HG03575 (cell line): Measurements from ENCODE around the gene POLD2.

Experiments used
- ATAC-seq: cut with Tn5 transposase; IDR thresholded peaks from one replicate; pipeline ENCODE4 v1.9.1; 2021; ENCODE audit not compliant: unreplicated experiment, insufficient number of reproducible peaks, low FRiP score; ENCODE audit errors: extremely low read depth

Gene POLD2

GRCh38 chr7:44153948-44154335 is 30.6 kb upstream of the POLD2 start:
- no peak for ATAC-seq

GRCh38 chr7:44152971-44153947 is 29.9 kb upstream of the POLD2 start:
- no peak for ATAC-seq

- no peak for ATAC-seq
Observed at GRCh38 chr7:44151956-44152355, 28.6 kb upstream of the POLD2 start.

- ATAC-seq, result no peak
Observed at GRCh38 chr7:44150966-44151941, 27.9 kb upstream of the POLD2 start.

- no peak for ATAC-seq
Observed at GRCh38 chr7:44150466-44150832, 27.1 kb upstream of the POLD2 start.

- ATAC-seq, result no peak
Observed at GRCh38 chr7:44149571-44150465, 26.5 kb upstream of the POLD2 start.

- ATAC-seq, result no peak
Observed at GRCh38 chr7:44148961-44149536, 25.7 kb upstream of the POLD2 start.

- ATAC-seq, result no peak
Observed at GRCh38 chr7:44148166-44148565, 24.8 kb upstream of the POLD2 start.

GRCh38 chr7:44147026-44147991 is 24.0 kb upstream of the POLD2 start:
- ATAC-seq, result no peak

- ATAC-seq, result no peak
Observed at GRCh38 chr7:44145969-44146911, 22.9 kb upstream of the POLD2 start.

- ATAC-seq, result no peak
Observed at GRCh38 chr7:44145479-44145968, 22.2 kb upstream of the POLD2 start.

- ATAC-seq, result no peak
Observed at GRCh38 chr7:44144968-44145478, 21.7 kb upstream of the POLD2 start.

GRCh38 chr7:44144426-44144967 is 21.1 kb upstream of the POLD2 start:
- ATAC-seq, result no peak

- no peak for ATAC-seq
Observed at GRCh38 chr7:44143646-44144250, 20.4 kb upstream of the POLD2 start.

GRCh38 chr7:44142028-44142427 is 18.7 kb upstream of the POLD2 start:
- no peak for ATAC-seq
